HG03108 (cell line): ENCODE results near the gene OGDHL.
"Not testable (repeated sequence)": the region's sequence is repeated elsewhere in the genome, so short reads cannot be mapped to it uniquely, and the experiment has no call there.

ENCODE experiments used
- ATAC-seq: cut with Tn5 transposase; IDR thresholded peaks from one replicate; pipeline ENCODE4 v1.9.1; 2021; ENCODE audit warnings: moderate library complexity; ENCODE audit not compliant: unreplicated experiment

Gene OGDHL

DNA sequence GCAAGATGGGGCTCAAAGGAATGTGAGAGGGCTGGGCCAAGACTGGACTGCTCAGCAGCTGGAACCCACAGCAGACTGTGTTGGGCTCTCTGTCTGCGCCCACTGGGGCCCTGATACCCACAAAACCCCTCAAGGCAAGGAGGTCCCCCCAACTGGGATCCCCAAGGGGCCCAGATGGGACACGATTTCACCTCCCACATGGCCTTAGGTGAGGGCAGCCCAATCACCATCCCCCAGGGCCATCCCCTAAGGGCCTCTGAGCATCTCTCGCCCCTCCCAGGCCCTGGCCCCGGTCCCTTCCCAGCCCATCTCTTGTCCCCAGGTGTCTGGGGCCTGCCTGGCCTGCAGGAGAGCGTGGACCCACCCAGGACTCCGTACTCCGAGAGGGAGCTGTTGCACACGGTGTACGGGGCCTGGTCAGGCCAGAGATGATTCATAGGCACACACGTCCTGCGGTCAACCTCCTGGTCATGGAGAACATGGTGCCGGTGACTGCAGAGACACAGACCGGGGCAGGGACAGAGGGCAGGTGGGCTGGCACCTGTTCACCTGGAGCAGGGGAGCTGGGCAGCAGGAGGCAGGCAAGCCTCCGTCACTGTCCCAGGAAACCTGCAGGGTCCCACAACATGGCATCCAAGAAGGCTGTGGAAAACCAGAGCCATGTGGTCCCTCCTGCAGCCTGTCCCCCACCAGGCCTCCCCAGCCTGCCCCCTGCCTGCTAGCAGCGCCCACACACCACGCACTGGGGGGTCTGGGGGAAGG is 21.6 kb downstream of the OGDHL start:
- ATAC-seq: no peak

DNA sequence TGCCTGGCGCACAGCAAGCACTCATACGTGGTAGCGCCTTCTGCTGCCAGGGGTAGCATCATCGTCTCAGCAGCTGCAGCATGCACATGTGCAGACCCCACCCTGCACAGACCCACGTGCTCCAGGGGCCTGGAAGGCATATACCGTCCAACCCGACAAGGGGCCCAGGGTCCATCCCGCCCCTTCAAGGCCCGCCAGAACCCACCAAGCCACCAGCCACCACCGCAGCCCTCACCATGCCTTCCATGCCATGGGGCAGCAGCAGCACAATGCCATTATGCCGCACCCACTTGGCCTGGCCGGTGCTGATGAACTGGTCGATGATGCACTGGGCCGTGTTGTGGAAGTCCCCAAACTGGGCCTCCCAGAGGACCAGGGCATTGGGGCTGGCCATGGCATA is 22.7 kb downstream of the OGDHL start:
- ATAC-seq: no peak

DNA sequence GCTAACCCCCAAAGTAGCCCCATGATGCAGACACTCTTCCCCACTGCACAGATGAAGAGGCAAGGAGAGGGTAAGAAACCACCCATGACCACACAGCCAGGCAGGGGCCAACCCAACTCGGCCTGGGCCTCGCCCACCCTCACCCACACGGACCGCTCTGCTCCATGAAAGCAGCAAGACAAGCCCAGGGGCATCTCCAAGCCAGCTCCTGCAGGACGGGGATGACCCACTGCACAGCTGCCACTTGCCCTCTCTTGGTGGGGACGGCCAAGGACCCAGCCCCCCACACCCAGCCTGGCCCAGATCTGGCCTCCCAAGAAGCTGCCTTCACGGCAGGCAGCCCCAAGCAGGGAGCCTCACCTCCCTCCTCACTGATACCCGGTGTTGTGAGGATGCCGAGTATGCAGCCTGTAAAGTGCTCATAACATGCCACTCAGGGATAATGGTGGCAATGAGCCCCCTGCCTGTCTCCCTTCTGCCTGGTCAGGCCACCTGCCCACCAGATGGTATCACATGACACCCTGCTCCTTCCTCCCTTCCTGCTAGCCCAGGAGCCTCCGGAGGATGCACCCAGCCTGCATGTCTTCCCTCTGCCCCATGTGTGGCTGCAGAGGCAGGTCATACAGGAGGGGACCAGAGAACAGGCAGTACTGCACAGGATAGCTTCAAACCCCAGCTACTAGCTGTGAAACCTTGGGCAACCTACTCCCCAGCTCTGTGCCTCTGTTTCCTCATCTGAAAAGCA is 23.3 kb downstream of the OGDHL start:
- no peak for ATAC-seq

DNA sequence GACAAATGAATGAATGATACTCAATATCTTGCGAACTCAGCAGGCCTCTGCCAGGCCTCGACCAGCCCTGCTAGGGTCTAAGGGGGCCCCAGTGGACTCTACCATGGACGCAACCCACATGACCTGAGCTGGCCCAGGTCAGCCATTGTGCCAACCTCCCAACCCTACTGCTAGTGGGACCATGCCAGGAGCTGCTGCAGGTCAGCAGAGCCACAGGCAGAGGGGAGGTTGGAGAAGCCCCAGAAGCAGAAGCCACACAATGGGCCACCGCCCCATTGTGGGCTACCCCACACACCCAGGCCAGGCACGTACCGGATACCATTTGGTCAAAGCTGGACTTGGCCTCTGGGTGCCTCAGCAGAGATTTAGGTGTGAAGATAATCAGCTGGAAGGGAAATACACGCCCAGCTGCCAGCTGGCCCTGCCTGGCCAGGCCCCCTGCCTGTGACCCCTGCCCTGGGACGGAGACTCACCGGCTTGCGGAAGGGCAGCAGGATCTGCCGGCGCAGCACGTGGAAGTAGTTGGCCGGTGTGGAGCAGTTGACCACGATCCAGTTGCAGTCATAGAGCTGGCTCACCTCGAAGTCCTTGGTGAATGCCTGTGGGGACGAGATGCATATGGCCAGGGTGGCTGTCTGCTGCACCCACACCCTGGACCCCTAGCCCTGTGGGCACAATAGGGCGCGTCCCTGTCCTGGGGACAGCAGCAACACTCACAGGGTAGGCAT is 24.5 kb downstream of the OGDHL start:
- no peak for ATAC-seq

GRCh38 chr10:49736564-49737113 is 25.5 kb downstream of the OGDHL start:
- ATAC-seq: no peak

DNA sequence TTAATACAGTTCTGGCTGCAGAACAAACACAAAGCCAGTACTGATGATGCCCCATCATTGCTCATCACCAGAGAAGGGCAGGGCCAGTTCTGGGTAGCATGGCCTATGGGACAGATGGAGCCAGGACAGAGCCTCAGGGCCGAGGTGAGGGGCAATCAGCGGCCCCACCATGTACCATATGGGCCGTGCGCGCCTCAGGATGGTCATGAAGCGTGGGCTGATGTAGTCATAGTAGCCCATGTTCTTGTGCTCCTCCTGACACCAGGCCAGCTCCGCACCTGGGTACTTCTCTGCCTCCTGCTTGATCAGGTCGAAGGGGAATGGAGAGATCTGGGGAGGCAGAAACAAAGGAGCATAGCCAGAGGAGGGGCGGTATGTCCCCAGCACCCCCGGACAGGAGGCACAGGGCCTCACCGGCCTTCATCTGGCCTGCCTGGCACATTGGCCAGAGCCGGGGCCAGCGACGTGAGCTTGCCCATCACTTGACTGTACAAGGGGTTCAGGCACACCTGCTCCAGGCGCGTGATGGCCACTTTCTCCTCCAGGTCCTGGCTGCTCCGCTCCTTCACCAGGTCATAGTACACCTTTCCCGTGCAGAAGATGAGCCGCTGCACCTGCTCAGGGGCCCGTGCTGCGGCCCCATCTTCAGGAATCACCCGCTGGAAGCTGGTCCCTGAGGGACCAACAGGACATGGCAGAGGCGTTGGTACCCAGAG is 26.1 kb downstream of the OGDHL start:
- ATAC-seq: no peak

GRCh38 chr10:49735161-49735560 is 27.0 kb downstream of the OGDHL start:
- ATAC-seq: no peak

GRCh38 chr10:49734676-49735075 is 27.4 kb downstream of the OGDHL start:
- no peak for ATAC-seq

- no peak for ATAC-seq
Observed at GRCh38 chr10:49733866-49734265, 28.3 kb downstream of the OGDHL start.

DNA sequence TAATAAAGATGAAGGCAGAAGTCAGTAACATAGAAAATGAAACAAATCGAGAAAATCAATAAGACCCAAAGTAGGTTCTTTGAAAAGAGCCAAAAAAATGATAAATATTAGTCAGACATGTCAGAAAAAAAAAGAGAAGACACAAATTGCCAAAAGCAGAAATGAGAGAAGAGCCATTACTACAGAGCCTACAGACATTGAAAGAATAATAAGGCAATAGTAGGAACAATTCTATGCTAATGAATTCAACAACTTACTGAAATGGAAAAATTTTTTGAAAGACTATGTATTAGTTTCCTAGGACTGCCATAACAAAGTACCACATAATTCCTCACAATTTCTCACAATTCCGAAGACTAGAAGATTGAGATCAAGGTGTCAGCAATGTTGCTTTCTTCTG is 35.5 kb downstream of the OGDHL start:
- no peak for ATAC-seq

- not testable (repeated sequence) for ATAC-seq
Observed at GRCh38 chr10:49715157-49715556, 47.0 kb downstream of the OGDHL start.

DNA sequence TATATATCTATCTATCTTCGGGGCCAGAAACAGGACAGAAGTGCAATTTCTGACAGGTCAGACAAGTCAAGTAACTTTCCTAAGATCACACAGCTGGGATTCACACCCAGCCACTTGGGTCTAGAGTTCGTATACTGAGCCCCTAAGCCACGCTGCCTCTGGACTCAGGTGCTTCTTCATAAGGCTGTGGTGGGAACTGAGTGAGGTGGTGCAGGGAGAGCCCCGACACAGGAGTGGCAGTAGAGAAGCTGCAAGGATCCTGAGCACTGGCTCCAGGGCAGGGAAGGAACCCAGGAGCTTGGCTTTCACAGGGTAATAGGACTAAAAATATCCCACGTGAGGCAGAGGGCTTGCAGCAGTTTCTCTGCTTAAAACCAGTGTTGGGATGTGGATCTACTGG is 48.9 kb downstream of the OGDHL start:
- no peak for ATAC-seq

DNA sequence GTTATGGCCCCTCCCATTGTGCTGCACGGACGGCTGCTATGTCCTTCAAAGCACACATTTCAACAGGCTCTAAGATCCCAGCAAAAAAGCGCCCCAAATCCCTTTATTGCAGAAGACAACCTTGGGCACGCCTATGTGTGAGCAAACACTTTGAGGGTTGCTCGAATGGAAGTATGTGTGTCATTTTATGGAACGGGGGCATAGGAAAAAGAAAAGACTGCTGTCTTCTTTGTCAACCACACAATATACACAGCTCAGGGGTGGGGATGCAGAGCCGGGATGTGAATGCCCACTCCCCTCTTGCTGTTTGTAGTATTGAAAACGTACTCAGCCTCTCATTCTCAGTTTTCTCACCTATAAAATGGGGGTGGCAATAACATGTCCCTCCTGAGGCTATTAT is 50.6 kb downstream of the OGDHL start:
- ATAC-seq: no peak

DNA sequence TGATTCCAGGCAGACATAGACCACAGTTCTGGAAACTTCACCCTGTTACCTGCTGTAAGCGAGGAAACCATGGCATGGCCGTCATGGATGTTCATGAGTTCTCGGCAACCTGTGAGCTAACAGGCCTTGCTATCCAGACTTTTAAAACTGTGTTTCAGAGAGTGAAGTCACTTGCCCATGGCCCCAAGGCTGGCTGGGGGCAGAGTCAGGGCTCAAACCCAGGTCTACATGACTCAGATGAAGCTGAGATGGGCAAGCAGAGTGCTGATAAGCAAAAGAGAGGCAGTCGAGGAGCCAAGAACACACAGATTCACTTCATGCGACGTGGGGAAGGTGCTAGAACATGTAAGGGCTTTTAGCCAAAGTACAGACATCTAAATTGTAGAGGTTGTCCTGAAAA is 51.2 kb downstream of the OGDHL start:
- no peak for ATAC-seq

DNA sequence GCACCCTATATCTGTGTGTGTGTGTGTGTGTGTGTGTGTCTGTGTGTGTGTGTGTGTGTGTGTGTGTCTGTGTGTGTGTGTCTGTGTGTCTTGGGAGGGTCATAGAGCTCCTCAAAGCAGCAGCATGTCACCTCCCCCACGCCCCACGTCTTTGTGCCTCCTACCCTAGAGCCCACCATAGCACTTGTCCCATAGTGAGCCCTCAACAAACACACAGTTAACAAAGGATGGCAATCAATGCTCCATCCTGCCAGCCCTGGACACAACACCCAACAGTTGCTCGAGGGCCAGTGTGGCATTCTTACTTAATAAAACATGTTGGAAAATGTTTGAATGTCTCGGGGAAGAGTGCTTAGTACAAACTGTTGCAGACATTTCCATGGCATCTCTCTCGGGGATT is 52.2 kb downstream of the OGDHL start:
- no peak for ATAC-seq

DNA sequence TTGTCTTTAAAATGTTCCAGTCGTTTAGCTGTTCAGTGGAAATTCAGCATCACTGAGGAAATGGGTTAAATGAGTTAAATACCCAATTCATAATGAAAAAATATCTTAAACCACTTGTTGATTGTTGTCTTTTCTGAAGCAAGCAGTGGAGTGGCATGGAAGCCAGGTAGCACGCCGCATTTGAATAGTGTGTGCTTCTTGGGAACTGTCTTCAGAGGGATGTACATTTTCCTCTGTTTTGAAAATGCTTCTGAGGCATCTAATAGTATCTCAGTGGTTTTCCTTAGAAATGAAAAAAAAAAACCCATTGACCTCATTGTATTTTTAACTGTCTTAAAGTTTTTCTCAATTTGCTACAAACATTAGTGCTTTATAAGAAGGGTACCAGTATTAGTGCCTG is 54.5 kb downstream of the OGDHL start:
- no peak for ATAC-seq

DNA sequence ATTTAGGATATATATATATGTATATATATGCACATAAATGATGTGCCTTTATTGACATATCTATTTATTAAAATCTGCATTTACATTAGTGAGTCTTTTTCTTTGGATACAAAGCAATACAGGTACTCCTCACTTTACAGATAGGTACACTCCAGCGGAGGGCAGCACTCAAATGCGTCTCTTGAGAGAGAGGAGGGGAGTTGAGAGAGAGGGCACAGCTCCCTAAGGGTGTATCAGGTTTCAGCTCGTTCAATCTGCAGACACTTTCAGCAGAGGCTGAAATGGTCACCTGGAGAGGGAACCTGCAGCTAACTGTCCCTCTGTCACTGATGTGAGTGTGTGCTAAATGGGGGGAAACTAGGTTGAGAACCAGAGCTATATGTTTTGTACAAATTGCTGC is 61.1 kb downstream of the OGDHL start:
- ATAC-seq: no peak

DNA sequence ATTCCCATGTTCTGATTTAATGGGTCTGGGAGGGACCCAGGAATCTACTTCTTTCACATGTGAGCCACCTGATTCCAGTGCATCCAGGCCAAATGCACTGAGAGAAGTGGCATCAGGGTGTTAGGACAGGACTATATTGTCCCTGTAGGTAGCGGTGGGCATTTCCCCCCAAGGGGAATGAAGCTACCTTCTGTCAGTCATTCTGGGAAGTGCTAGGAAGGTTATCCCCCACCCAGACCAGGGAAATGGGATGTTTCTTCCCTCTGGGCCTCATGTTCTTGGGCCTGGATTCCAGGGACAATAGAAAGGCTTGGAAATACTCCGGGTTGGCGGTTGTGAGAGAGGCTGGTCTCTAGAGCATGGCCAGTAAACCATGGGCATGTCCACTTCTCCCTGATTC is 61.9 kb downstream of the OGDHL start:
- no peak for ATAC-seq

DNA sequence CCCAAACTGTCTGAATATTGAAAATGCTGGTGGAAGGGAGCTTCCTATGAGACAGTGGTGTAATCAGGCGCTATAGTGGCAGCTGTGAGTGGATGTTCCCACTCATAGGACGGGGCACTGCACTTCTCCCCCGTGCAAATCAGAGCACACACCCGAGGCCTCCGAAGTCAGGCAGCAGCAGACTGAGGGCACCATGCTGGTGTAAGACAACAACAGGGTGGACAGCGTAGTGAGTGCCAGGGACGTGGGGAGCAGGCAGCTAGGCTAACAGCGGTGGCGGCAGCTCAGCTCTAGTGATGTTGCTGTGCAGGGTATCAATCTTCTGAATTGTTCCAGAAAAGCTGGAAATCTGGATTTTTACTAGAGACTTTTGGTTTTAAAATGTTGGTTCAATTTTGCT is 63.4 kb downstream of the OGDHL start:
- no peak for ATAC-seq

- ATAC-seq: no peak
Observed at GRCh38 chr10:49696311-49696710, 65.8 kb downstream of the OGDHL start.

DNA sequence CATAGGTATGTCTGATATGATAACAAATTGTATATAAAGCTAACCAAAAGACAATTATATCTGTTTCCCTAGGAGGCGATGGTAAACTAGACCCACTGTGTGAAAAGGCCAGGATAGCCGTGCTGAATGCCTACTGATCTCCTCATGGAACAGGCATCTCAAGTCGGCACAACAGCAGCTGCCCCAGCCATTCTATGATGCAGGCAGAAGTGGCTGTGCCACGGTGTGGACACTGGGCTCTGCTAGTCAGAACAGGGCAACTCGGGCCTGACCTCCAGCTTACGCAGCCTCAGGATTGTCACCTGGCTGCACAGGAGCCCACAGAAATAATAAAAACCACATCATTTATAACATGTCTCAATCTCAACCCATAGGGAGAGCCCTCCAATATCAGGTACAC is 67.7 kb downstream of the OGDHL start:
- no peak for ATAC-seq
